H9 (cell line): ENCODE data around the gene TRAF3. TPM values are rescaled to one million over a fixed set of nuclear protein-coding genes. Genes with fewer than 3 reads are reported as not detected.

Experiments
- DNase-seq: peaks from one replicate; pipeline ENCODE4 v3.0.0-alpha.2; 2017
- H2AFZ ChIP-seq: one replicate; pipeline ENCODE4 v1.6.1; 2013; ENCODE audit warnings: mild to moderate bottlenecking, low read length, control low read depth, moderate library complexity
- H2AK5ac ChIP-seq: 2 replicates; pipeline ENCODE4 v1.6.1; 2013; ENCODE audit warnings: low read length, control low read depth, mixed read lengths; ENCODE audit not compliant: insufficient read length
- H2BK120ac ChIP-seq: one replicate; pipeline ENCODE4 v1.6.1; 2013; ENCODE audit warnings: low read depth, mild to moderate bottlenecking, low read length, control low read depth, inconsistent platforms; ENCODE audit not compliant: poor library complexity, severe bottlenecking
- H2BK12ac ChIP-seq: 2 replicates; pipeline ENCODE4 v1.6.1; 2013; ENCODE audit warnings: low read length, control low read depth, mixed read lengths, low read depth; ENCODE audit not compliant: insufficient read length
- H2BK15ac ChIP-seq: 2 replicates; pipeline ENCODE4 v1.6.1; 2013; ENCODE audit warnings: low read depth, low read length, control low read depth
- H2BK20ac ChIP-seq: one replicate; pipeline ENCODE4 v1.6.1; 2013; ENCODE audit warnings: low read depth, mild to moderate bottlenecking, low read length, control low read depth, inconsistent platforms; ENCODE audit not compliant: poor library complexity, severe bottlenecking
- H2BK5ac ChIP-seq: 2 replicates; pipeline ENCODE4 v1.6.1; 2013; ENCODE audit warnings: low read length, control low read depth, mixed read lengths; ENCODE audit not compliant: insufficient read length
- H3K14ac ChIP-seq: 2 replicates; pipeline ENCODE4 v1.6.1; 2013; ENCODE audit warnings: low read length, control low read depth; ENCODE audit not compliant: insufficient read depth
- H3K18ac ChIP-seq: 2 replicates; pipeline ENCODE4 v1.6.1; 2013; ENCODE audit warnings: low read depth, mild to moderate bottlenecking, mixed read lengths, low read length, control low read depth; ENCODE audit not compliant: insufficient read length
- H3K23ac ChIP-seq: 2 replicates; pipeline ENCODE4 v1.6.1; 2013; ENCODE audit warnings: low read length, control low read depth, mixed read lengths, low read depth; ENCODE audit not compliant: insufficient read length
- H3K23me2 ChIP-seq: 2 replicates; pipeline ENCODE4 v1.6.1; 2013; ENCODE audit warnings: low read depth, mild to moderate bottlenecking, mixed read lengths, low read length, control low read depth; ENCODE audit not compliant: insufficient read length, poor library complexity, severe bottlenecking
- H3K27ac ChIP-seq: 2 replicates; pipeline ENCODE4 v1.5.1; 2013; ENCODE audit warnings: low read length, control low read depth, mixed read lengths, low read depth; ENCODE audit not compliant: insufficient read length
- H3K27me3 ChIP-seq: 2 replicates; pipeline ENCODE4 v1.6.1; 2013; ENCODE audit warnings: low read length, control low read depth, inconsistent platforms; ENCODE audit not compliant: insufficient read depth
- H3K4ac ChIP-seq: 2 replicates; pipeline ENCODE4 v1.6.1; 2013; ENCODE audit warnings: low read depth, mild to moderate bottlenecking, control low read depth, inconsistent platforms, low read length, moderate library complexity
- H3K4me1 ChIP-seq: 2 replicates; pipeline ENCODE4 v1.6.1; 2013; ENCODE audit warnings: low read length, control low read depth, inconsistent platforms; ENCODE audit not compliant: insufficient read depth
- H3K4me2 ChIP-seq: 2 replicates; pipeline ENCODE4 v1.6.1; 2013; ENCODE audit warnings: low read length, control low read depth, mixed read lengths; ENCODE audit not compliant: insufficient read length, insufficient read depth
- H3K56ac ChIP-seq: 2 replicates; pipeline ENCODE4 v1.6.1; 2013; ENCODE audit warnings: low read depth, mild to moderate bottlenecking, mixed read lengths, low read length, control low read depth; ENCODE audit not compliant: insufficient read length
- H3K79me1 ChIP-seq: 2 replicates; pipeline ENCODE4 v1.6.1; 2013; ENCODE audit warnings: low read depth, mild to moderate bottlenecking, moderate library complexity, low read length, control low read depth, inconsistent platforms; ENCODE audit not compliant: insufficient read depth, poor library complexity, severe bottlenecking
- H3K79me2 ChIP-seq: 2 replicates; pipeline ENCODE4 v1.6.1; 2013; ENCODE audit warnings: low read length, control low read depth, inconsistent platforms; ENCODE audit not compliant: insufficient read depth
- H3K9ac ChIP-seq: 2 replicates; pipeline ENCODE4 v1.6.1; 2013; ENCODE audit warnings: low read length, control low read depth, mixed read lengths; ENCODE audit not compliant: insufficient read length; ENCODE audit errors: extremely low read depth
- H3K9me3 ChIP-seq: one replicate; pipeline ENCODE4 v1.6.1; 2013; ENCODE audit warnings: low read depth, low read length, inconsistent platforms; ENCODE audit not compliant: control insufficient read depth
- H3T11ph ChIP-seq: one replicate; pipeline ENCODE4 v1.6.1; 2013; ENCODE audit warnings: mild to moderate bottlenecking, low read length, control low read depth, inconsistent platforms
- H4K20me1 ChIP-seq: one replicate; pipeline ENCODE4 v1.6.1; 2013; ENCODE audit not compliant: control insufficient read depth, insufficient read length, insufficient read depth
- H4K5ac ChIP-seq: 2 replicates; pipeline ENCODE4 v1.6.1; 2013; ENCODE audit warnings: low read depth, mild to moderate bottlenecking, mixed read lengths, low read length, control low read depth; ENCODE audit not compliant: insufficient read length
- H4K8ac ChIP-seq: replicated peaks from 2 replicates; pipeline ENCODE4 v1.6.1; 2013; ENCODE audit warnings: low read length, control low read depth, mixed read lengths, low read depth; ENCODE audit not compliant: insufficient read length
- H4K91ac ChIP-seq: 2 replicates; pipeline ENCODE4 v1.6.1; 2013; ENCODE audit warnings: low read depth, mild to moderate bottlenecking, moderate library complexity, mixed read lengths, low read length, control low read depth; ENCODE audit not compliant: insufficient read length
- H3K27ac Mint-ChIP-seq, 3 experiments: 2 replicates in 2 of 3; 3 replicates in 1 of 3; pipeline ENCODE4 v1.8.0; 2020 to 2021; ENCODE audit warnings: mixed read lengths in 3 of 3, mild to moderate bottlenecking in 1 of 3, moderate library complexity in 1 of 3
- H3K27me3 Mint-ChIP-seq: 2 replicates; pipeline ENCODE4 v1.8.0; 2021; ENCODE audit warnings: low read depth, mild to moderate bottlenecking, moderate library complexity, mixed read lengths
- H3K36me3 Mint-ChIP-seq, 3 experiments: 2 replicates in 2 of 3; 3 replicates in 1 of 3; pipeline ENCODE4 v1.8.0; 2020 to 2021; ENCODE audit warnings: low read depth in 3 of 3, mixed read lengths in 3 of 3; ENCODE audit not compliant: insufficient read depth in 1 of 3
- H3K4me1 Mint-ChIP-seq, 2 experiments: 2 replicates each; pipeline ENCODE4 v1.8.0; 2020; ENCODE audit warnings: mixed read lengths in 2 of 2
- H3K4me3 Mint-ChIP-seq, 2 experiments: 2 replicates in 1 of 2; 3 replicates in 1 of 2; pipeline ENCODE4 v1.8.0; 2020 to 2021; ENCODE audit warnings: mild to moderate bottlenecking in 2 of 2, mixed read lengths in 2 of 2, moderate library complexity in 1 of 2
- H3K9me3 Mint-ChIP-seq, 2 experiments: 2 replicates in 1 of 2; 3 replicates in 1 of 2; pipeline ENCODE4 v1.8.0; 2020; ENCODE audit warnings: mild to moderate bottlenecking in 2 of 2, mixed read lengths in 2 of 2, moderate library complexity in 1 of 2
- WGBS: extraction: QIAGEN DNeasy Blood & Tissue Kit; methylation state at CpG from one replicate; pipeline ENCODE4 v1.1.7; 2013; ENCODE audit warnings: missing lambda C conversion rate, low lambda C conversion rate, mixed read lengths; ENCODE audit not compliant: insufficient read length; ENCODE audit errors: extremely low coverage; 5-methylcytosine and 5-hydroxymethylcytosine counted together
- total RNA-seq: library from RNA; stranded (reverse); gene quantifications from 2 replicates; pipeline ENCODE4 v1.2.1, GENCODE V29; 2021
- TF ChIP-seq, protein P1 (sequence below): fragments of 200-600 bp; sonication (generic); conservative IDR thresholded peaks from 3 replicates; pipeline ENCODE4 v1.8.0; 2021; ENCODE audit warnings: antibody characterized with exemption, mild to moderate bottlenecking

TRAF3 gene
- total RNA-seq, 1 experiment from 2014 or later, result 9.6 TPM

DNA sequence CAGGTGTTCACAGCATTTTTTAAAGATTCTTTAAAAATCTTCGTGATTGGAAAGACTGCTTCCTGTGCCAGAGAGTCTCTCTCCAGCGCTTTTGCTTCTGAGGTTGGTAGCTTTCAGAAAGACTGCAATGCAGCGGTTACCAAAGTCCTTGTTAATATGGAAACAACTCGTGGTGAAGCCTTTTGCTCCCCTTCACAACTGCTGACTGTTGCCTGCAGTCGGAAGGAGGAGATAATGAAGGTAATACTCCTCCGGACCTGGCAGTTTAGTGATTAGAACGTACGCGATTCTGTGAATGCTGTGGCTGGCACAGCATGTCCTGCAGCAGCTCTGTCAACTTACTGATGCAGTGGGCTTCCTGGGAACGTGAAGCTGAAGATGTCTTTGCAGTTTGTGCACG is 50.9 kb downstream of the TRAF3 start:
- Histone ChIP-seq H3T11ph (no peak overlapping the region), H3K23ac (no peak overlapping the region), H3K79me1 (no peaks in the 10 kb centered on the region), H3K4ac (no peak overlapping the region), H3K79me2 (peaks cover 2% of the 10 kb centered on the region; the same call in 1 of the 2 replicates), H4K20me1 (no peaks in the 10 kb centered on the region), H2BK12ac (no peak overlapping the region), H4K5ac (no peak overlapping the region), H2BK120ac (no peak overlapping the region), H3K4me2 (no peak overlapping the region), H3K9me3 (no peaks in the 10 kb centered on the region), H3K4me1 (peaks cover 13% of the 10 kb centered on the region), H2AK5ac (no peak overlapping the region), H2AFZ (no peak overlapping the region), H3K14ac (no peak overlapping the region), H3K9ac (no peak overlapping the region), H2BK5ac (no peak overlapping the region), H3K56ac (no peak overlapping the region), H3K27ac (no peak overlapping the region), H2BK20ac (no peak overlapping the region), H3K18ac (no peak overlapping the region), H3K27me3 (no peaks in the 10 kb centered on the region), H3K23me2 (no peaks in the 10 kb centered on the region), H2BK15ac (no peak overlapping the region), H4K8ac (no peak overlapping the region), H4K91ac (no peak overlapping the region)
- peaks cover 56 to 65% of the 10 kb centered on the region in 2 experiments for H3K4me1 Mint-ChIP-seq
- H3K27ac Mint-ChIP-seq, result 0 out of 7 replicates have a peak overlapping the region, but pooled peaks of 2 of the 3 experiments have one; percentile 17 to 37
- no peaks in the 10 kb centered on the region for H3K36me3 Mint-ChIP-seq
- no peak for DNase-seq
- H3K9me3 Mint-ChIP-seq, result no peaks in the 10 kb centered on the region
- H3K27me3 Mint-ChIP-seq, result no peaks in the 10 kb centered on the region
- TF ChIP-seq, protein P1, sequence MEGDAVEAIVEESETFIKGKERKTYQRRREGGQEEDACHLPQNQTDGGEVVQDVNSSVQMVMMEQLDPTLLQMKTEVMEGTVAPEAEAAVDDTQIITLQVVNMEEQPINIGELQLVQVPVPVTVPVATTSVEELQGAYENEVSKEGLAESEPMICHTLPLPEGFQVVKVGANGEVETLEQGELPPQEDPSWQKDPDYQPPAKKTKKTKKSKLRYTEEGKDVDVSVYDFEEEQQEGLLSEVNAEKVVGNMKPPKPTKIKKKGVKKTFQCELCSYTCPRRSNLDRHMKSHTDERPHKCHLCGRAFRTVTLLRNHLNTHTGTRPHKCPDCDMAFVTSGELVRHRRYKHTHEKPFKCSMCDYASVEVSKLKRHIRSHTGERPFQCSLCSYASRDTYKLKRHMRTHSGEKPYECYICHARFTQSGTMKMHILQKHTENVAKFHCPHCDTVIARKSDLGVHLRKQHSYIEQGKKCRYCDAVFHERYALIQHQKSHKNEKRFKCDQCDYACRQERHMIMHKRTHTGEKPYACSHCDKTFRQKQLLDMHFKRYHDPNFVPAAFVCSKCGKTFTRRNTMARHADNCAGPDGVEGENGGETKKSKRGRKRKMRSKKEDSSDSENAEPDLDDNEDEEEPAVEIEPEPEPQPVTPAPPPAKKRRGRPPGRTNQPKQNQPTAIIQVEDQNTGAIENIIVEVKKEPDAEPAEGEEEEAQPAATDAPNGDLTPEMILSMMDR, result no peak
- H3K4me3 Mint-ChIP-seq, result no peak overlapping the region; a peak in 2 of 5 replicates
- no CpG with 5 or more reads among the region's 11 CpGs for WGBS
